Neuronal stem cell (in vitro differentiated cells): Measurements from ENCODE around the gene BCL2L1.
A peak's percentile ranks its signal among the peaks of the same experiment; 100 is the strongest.

Experiments
- DNase-seq: peaks from one replicate; pipeline ENCODE4 v3.0.0-alpha.2; 2013; ENCODE audit warnings: low spot score
- H2AFZ ChIP-seq: one replicate; pipeline ENCODE4 v1.6.1; 2013; ENCODE audit warnings: mild to moderate bottlenecking, low read length, inconsistent platforms
- H2AK5ac ChIP-seq: 2 replicates; pipeline ENCODE4 v1.6.1; 2013; ENCODE audit warnings: low read depth, mild to moderate bottlenecking, inconsistent platforms, low read length, moderate library complexity, mixed read lengths
- H2BK120ac ChIP-seq: 2 replicates; pipeline ENCODE4 v1.6.1; 2013; ENCODE audit warnings: low read depth, mild to moderate bottlenecking, inconsistent platforms, low read length, moderate library complexity, mixed read lengths
- H2BK12ac ChIP-seq: one replicate; pipeline ENCODE4 v1.6.1; 2013; ENCODE audit warnings: low read length, inconsistent platforms
- H2BK15ac ChIP-seq: 2 replicates; pipeline ENCODE4 v1.6.1; 2013; ENCODE audit warnings: mild to moderate bottlenecking, low read length, inconsistent platforms, mixed read lengths
- H2BK5ac ChIP-seq: one replicate; pipeline ENCODE4 v1.6.1; 2013; ENCODE audit warnings: inconsistent platforms, mild to moderate bottlenecking, low read length, moderate library complexity
- H3K14ac ChIP-seq: one replicate; pipeline ENCODE4 v1.6.1; 2013; ENCODE audit warnings: low read length, inconsistent platforms
- H3K18ac ChIP-seq: 2 replicates; pipeline ENCODE4 v1.6.1; 2013; ENCODE audit warnings: low read length, inconsistent platforms
- H3K23ac ChIP-seq: 2 replicates; pipeline ENCODE4 v1.6.1; 2013; ENCODE audit warnings: low read depth, mild to moderate bottlenecking, mixed read lengths, low read length, inconsistent platforms; ENCODE audit not compliant: poor library complexity
- H3K27ac ChIP-seq: replicated peaks from 3 replicates; pipeline ENCODE4 v1.5.1; 2013; ENCODE audit warnings: low read length, inconsistent platforms
- H3K27me3 ChIP-seq, 3 experiments: 2 replicates each; pipeline ENCODE4 v1.6.1; 2013; ENCODE audit warnings: low read length in 3 of 3, mild to moderate bottlenecking in 2 of 3, inconsistent platforms in 1 of 3, low read depth in 1 of 3, mixed read lengths in 1 of 3, moderate library complexity in 1 of 3; ENCODE audit not compliant: control insufficient read depth in 3 of 3, insufficient read depth in 3 of 3
- H3K36me3 ChIP-seq, 2 donors: replicated peaks in 1 of 2; 2 replicates each; pipeline ENCODE4 v1.6.1; 2013; ENCODE audit warnings: low read length in 2 of 2; ENCODE audit not compliant: control insufficient read depth in 2 of 2, insufficient read depth in 2 of 2
- H3K4ac ChIP-seq: 2 replicates; pipeline ENCODE4 v1.6.1; 2013; ENCODE audit warnings: inconsistent platforms, mild to moderate bottlenecking, low read length, moderate library complexity
- H3K4me1 ChIP-seq, 2 donors: 1 replicate in 1 of 2; 2 replicates in 1 of 2; pipeline ENCODE4 v1.6.1; 2013; ENCODE audit warnings: low read length in 2 of 2, low read depth in 1 of 2; ENCODE audit not compliant: control insufficient read depth in 2 of 2, insufficient read depth in 1 of 2
- H3K4me2 ChIP-seq: one replicate; pipeline ENCODE4 v1.6.1; 2013; ENCODE audit warnings: mild to moderate bottlenecking, low read length, inconsistent platforms; ENCODE audit not compliant: insufficient read depth, poor library complexity, severe bottlenecking
- H3K4me3 ChIP-seq, 2 donors: 2 replicates each; pipeline ENCODE4 v1.5.1; 2013; ENCODE audit warnings: low read length in 2 of 2, mild to moderate bottlenecking in 2 of 2, inconsistent platforms in 1 of 2, moderate library complexity in 1 of 2
- H3K79me1 ChIP-seq: one replicate; pipeline ENCODE4 v1.6.1; 2013; ENCODE audit warnings: low read depth, mild to moderate bottlenecking, inconsistent platforms, low read length, moderate library complexity
- H3K9ac ChIP-seq: one replicate; pipeline ENCODE4 v1.6.1; 2013; ENCODE audit warnings: mild to moderate bottlenecking, low read depth, low read length, inconsistent platforms; ENCODE audit not compliant: poor library complexity
- H3K9me3 ChIP-seq, 2 donors: replicated peaks in 1 of 2; 2 replicates each; pipeline versions ENCODE3 to v1.6.1; 2013; ENCODE audit warnings: low read length in 2 of 2, mild to moderate bottlenecking in 2 of 2, inconsistent platforms in 1 of 2, low read depth in 1 of 2, mixed read lengths in 1 of 2, moderate library complexity in 1 of 2; ENCODE audit not compliant: control insufficient read depth in 2 of 2, insufficient read depth in 1 of 2
- H4K8ac ChIP-seq: one replicate; pipeline ENCODE4 v1.6.1; 2013; ENCODE audit warnings: low read depth, mild to moderate bottlenecking, inconsistent platforms, low read length, moderate library complexity
- H4K91ac ChIP-seq: one replicate; pipeline ENCODE4 v1.6.1; 2013; ENCODE audit warnings: low read length, low read depth, mild to moderate bottlenecking, inconsistent platforms; ENCODE audit not compliant: poor library complexity
- WGBS, 2 donors: extraction: QIAGEN DNeasy Blood & Tissue Kit; methylation state at CpG; one replicate each; pipeline ENCODE4 v1.1.7; 2013; ENCODE audit warnings: missing lambda C conversion rate in 2 of 2, mixed read lengths in 1 of 2; ENCODE audit not compliant: insufficient read length in 2 of 2, insufficient replicate concordance in 1 of 2; ENCODE audit errors: extremely low coverage in 2 of 2; 5-methylcytosine and 5-hydroxymethylcytosine counted together

The BCL2L1 gene

GRCh38 chr20:31713312-31714273 lies 9.1 kb downstream of the BCL2L1 start:
- no peak for DNase-seq
- H3K27me3 ChIP-seq = no peaks in the 10 kb centered on the region
- H3K9me3 ChIP-seq = no peaks in the 10 kb centered on the region
- no peak overlapping the region for H3K9ac ChIP-seq
- peaks cover 4 to 80% of the 10 kb centered on the region in 2 donors for H3K36me3 ChIP-seq
- no peak overlapping the region for H2AK5ac ChIP-seq
- no peak overlapping the region for H3K18ac ChIP-seq
- no peak overlapping the region for H2BK5ac ChIP-seq
- no peak overlapping the region for H3K4me3 ChIP-seq
- no peak overlapping the region for H2BK120ac ChIP-seq
- no peak overlapping the region for H4K91ac ChIP-seq
- no peak overlapping the region for H3K4ac ChIP-seq
- peaks cover 8% of the 10 kb centered on the region for H3K79me1 ChIP-seq
- peak overlapping the region; percentile 34 for H3K27ac ChIP-seq
- H3K4me2 ChIP-seq = no peak overlapping the region
- no peak overlapping the region for H2BK15ac ChIP-seq
- no CpG with 5 or more reads among the region's 9 CpGs for WGBS, 2 donors
- H3K4me1 ChIP-seq = peaks cover 11 to 14% of the 10 kb centered on the region in 2 donors
- H4K8ac ChIP-seq = no peak overlapping the region
- H3K14ac ChIP-seq = no peak overlapping the region
- H2BK12ac ChIP-seq = peak overlapping the region; percentile 18
- H2AFZ ChIP-seq = no peak overlapping the region
- no peak overlapping the region for H3K23ac ChIP-seq

GRCh38 chr20:31712564-31713311 lies 9.9 kb downstream of the BCL2L1 start:
- Histone ChIP-seq H3K4me1 (peaks cover 11 to 14% of the 10 kb centered on the region in 2 donors), H3K14ac (no peak overlapping the region)

DNA sequence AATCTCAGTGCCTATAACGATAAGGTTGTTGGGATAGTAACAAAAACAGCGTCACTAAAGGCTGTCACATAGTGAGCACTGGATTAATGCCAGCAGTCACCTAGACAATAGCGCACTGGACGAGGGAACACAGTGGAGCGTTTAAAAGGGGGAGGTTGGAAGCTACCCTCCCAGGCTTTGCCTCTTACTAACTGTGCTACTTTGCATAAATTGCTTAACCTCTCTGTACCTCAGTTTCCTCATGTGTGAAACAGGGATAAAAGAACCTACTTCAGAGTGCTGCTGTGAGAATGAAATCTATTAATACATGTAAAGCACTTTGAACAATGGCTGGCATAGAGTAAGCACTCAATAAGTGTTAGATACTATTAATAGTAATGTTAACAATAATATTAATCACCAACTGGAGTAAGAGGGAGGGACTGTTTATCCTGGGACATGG lies 10.5 kb downstream of the BCL2L1 start:
- Histone ChIP-seq H2AK5ac (no peak overlapping the region), H3K18ac (no peak overlapping the region), H3K4me1 (peaks cover 11 to 14% of the 10 kb centered on the region in 2 donors), H3K79me1 (peaks cover 7% of the 10 kb centered on the region), H3K27me3 (no peaks in the 10 kb centered on the region), H4K8ac (no peak overlapping the region), H3K4me2 (no peak overlapping the region), H2BK120ac (no peak overlapping the region), H3K36me3 (peaks cover 4 to 82% of the 10 kb centered on the region in 2 donors), H3K23ac (no peak overlapping the region), H2BK12ac (no peak overlapping the region), H3K9me3 (no peaks in the 10 kb centered on the region), H3K27ac (no peak overlapping the region), H4K91ac (no peak overlapping the region), H2BK15ac (no peak overlapping the region), H3K9ac (no peak overlapping the region), H2BK5ac (no peak overlapping the region), H3K4ac (no peak overlapping the region), H3K14ac (no peak overlapping the region), H3K4me3 (no peak overlapping the region), H2AFZ (no peak overlapping the region)
- WGBS, 2 donors = no CpG with 5 or more reads among the region's 5 CpGs
- no peak for DNase-seq

More at GRCh38 chr20:31712564-31713311, 9.9 kb downstream of the BCL2L1 start:
- Histone ChIP-seq H3K36me3 (peaks cover 4 to 83% of the 10 kb centered on the region in 2 donors), H2BK12ac (no peak overlapping the region), H2BK15ac (no peak overlapping the region), H3K9me3 (no peaks in the 10 kb centered on the region), H3K27me3 (no peaks in the 10 kb centered on the region), H3K23ac (no peak overlapping the region), H2AK5ac (no peak overlapping the region), H3K9ac (no peak overlapping the region), H2BK120ac (no peak overlapping the region), H3K4me2 (peak overlapping the region; percentile 49), H3K79me1 (peaks cover 7% of the 10 kb centered on the region), H4K8ac (no peak overlapping the region), H3K4me3 (no peak overlapping the region), H3K18ac (peak overlapping the region; percentile 13), H2BK5ac (no peak overlapping the region), H3K27ac (peak overlapping the region; percentile 34), H4K91ac (no peak overlapping the region), H2AFZ (no peak overlapping the region), H3K4ac (no peak overlapping the region)
- DNase-seq = peak; percentile 83
- WGBS, 2 donors = no CpG with 5 or more reads among the region's 8 CpGs
